Raji (cell line): ENCODE measurements around the gene CCNY.

Experiments used
- POLR2A ChIP-seq: IDR thresholded peaks from 2 replicates; pipeline ENCODE4 v1.6.1; 2011; ENCODE audit warnings: low read depth, low read length, control low read depth; ENCODE audit not compliant: insufficient read depth

CCNY gene

GRCh38 chr10:35409808-35410207 lies 73.5 kb downstream of the CCNY start:
- no peak for TF ChIP-seq POLR2A

- TF ChIP-seq POLR2A = no peak
Measured at GRCh38 chr10:35412003-35412723, 75.9 kb downstream of the CCNY start.

GRCh38 chr10:35412900-35413491 lies 76.7 kb downstream of the CCNY start:
- no peak for TF ChIP-seq POLR2A

GRCh38 chr10:35413985-35414861 lies 77.9 kb downstream of the CCNY start:
- no peak for TF ChIP-seq POLR2A

- TF ChIP-seq POLR2A = no peak
Measured at GRCh38 chr10:35415505-35415904, 79.2 kb downstream of the CCNY start.

- no peak for TF ChIP-seq POLR2A
Measured at GRCh38 chr10:35416619-35417312, 80.5 kb downstream of the CCNY start.

- TF ChIP-seq POLR2A = no peak
Measured at GRCh38 chr10:35417313-35417625, 81.0 kb downstream of the CCNY start.

GRCh38 chr10:35417795-35418194 lies 81.5 kb downstream of the CCNY start:
- no peak for TF ChIP-seq POLR2A

- no peak for TF ChIP-seq POLR2A
Measured at GRCh38 chr10:35420044-35420443, 83.7 kb downstream of the CCNY start.

- TF ChIP-seq POLR2A = no peak
Measured at GRCh38 chr10:35420827-35421552, 84.7 kb downstream of the CCNY start.

- TF ChIP-seq POLR2A = no peak
Measured at GRCh38 chr10:35421553-35422178, 85.4 kb downstream of the CCNY start.

GRCh38 chr10:35422228-35422627 lies 85.9 kb downstream of the CCNY start:
- TF ChIP-seq POLR2A = no peak

- TF ChIP-seq POLR2A = no peak
Measured at GRCh38 chr10:35423505-35424306, 87.4 kb downstream of the CCNY start.
